K562 (cell line): ENCODE results near the gene TAF1A.
A peak's percentile ranks its signal among the peaks of the same experiment; 100 is the strongest.

Source experiments
- ATF6 ChIP-seq: sonication (generic); formaldehyde crosslinking; IDR thresholded peaks from 2 replicates; pipeline ENCODE4 v1.4.0; 2020; ENCODE audit warnings: mild to moderate bottlenecking, missing genetic modification reagents
- CTCF ChIP-seq, 3 experiments: IDR thresholded peaks in 2 of 3; conservative IDR thresholded peaks in 1 of 3; 2 replicates each; pipeline ENCODE4 v1.5.1; 2011 to 2012; ENCODE audit warnings: low read length in 3 of 3, mild to moderate bottlenecking in 3 of 3, control low read depth in 2 of 3, improper control_type of control experiment in 1 of 3, inconsistent platforms in 1 of 3, low read depth in 1 of 3, mixed read lengths in 1 of 3, moderate library complexity in 1 of 3; ENCODE audit not compliant: insufficient read depth in 2 of 3
- GTF3C2 ChIP-seq: IDR thresholded peaks from 3 replicates; pipeline ENCODE4 v1.6.1; 2011; ENCODE audit warnings: borderline replicate concordance, mild to moderate bottlenecking, moderate library complexity; ENCODE audit not compliant: insufficient read length; ENCODE audit errors: extremely low read depth
- KAT8 ChIP-seq: fragments of 450-650 bp; IDR thresholded peaks from 2 replicates; pipeline ENCODE4 v1.6.1; 2016; ENCODE audit warnings: low read depth, mild to moderate bottlenecking
- KLF1 ChIP-seq: fragments of 450-650 bp; IDR thresholded peaks from 2 replicates; pipeline ENCODE4 v1.6.1; 2016; ENCODE audit warnings: missing genetic modification characterization, missing compliant biosample characterization
- KLF16 ChIP-seq: IDR thresholded peaks from 2 replicates; pipeline ENCODE4 v1.6.1; 2016; ENCODE audit warnings: antibody characterized with exemption
- MLX ChIP-seq, 2 experiments: fragments of 450-650 bp in 1 of 2; sonication (generic) in 1 of 2; formaldehyde crosslinking; conservative IDR thresholded peaks; 2 replicates each; pipeline versions ENCODE4 v1.4.0 to v1.8.1; 2020 to 2022; ENCODE audit warnings: mild to moderate bottlenecking in 1 of 2, missing genetic modification reagents in 1 of 2
- MNT ChIP-seq, 2 experiments: fragments of 450-650 bp; conservative IDR thresholded peaks; 2 replicates each; pipeline ENCODE4 v1.6.1; 2017; ENCODE audit warnings: mild to moderate bottlenecking in 2 of 2, moderate library complexity in 2 of 2
- SMARCE1 ChIP-seq: fragments of 450-650 bp; IDR thresholded peaks from 2 replicates; pipeline ENCODE4 v1.7.1; 2016; ENCODE audit warnings: mild to moderate bottlenecking
- SPI1 ChIP-seq: IDR thresholded peaks from 2 replicates; pipeline ENCODE4 v1.6.1; 2011; ENCODE audit warnings: low read depth, low read length, control low read depth, borderline replicate concordance
- TCF7L2 ChIP-seq: fragments of 150-350 bp; IDR thresholded peaks from 2 replicates; pipeline ENCODE4 v1.6.1; 2016; ENCODE audit warnings: low read depth, mild to moderate bottlenecking, low read length, moderate library complexity
- ZNF274 ChIP-seq: IDR thresholded peaks from 2 replicates; pipeline ENCODE4 v1.6.1; 2011; ENCODE audit warnings: low read depth, mild to moderate bottlenecking, low read length, moderate library complexity, borderline replicate concordance

GRCh38 chr1:222618880-222619596 lies 29.3 kb upstream of the TAF1A start:
- no peak for TF ChIP-seq TCF7L2
- 0 out of 2 replicates have a peak, but pooled peaks have one; percentile 33 for TF ChIP-seq SPI1
- no peak for TF ChIP-seq ATF6 (CRISPR knock-in tag)
- TF ChIP-seq KLF1: no peak
- TF ChIP-seq KAT8: no peak
- no peak for TF ChIP-seq MLX (CRISPR knock-in tag; conservative IDR thresholded peaks at IDR 0.05)
- no peak for TF ChIP-seq MNT (conservative IDR thresholded peaks at IDR 0.05)
- no peak for TF ChIP-seq KLF16
- no peak for TF ChIP-seq CTCF (IDR thresholded peaks at IDR 0.05 in 2 of 3, conservative IDR thresholded peaks at IDR 0.05 in 1 of 3; ENCODE audit: insufficient read depth in 2 of 3, low read depth in 1 of 3, low read length in 3 of 3)
- no peak for TF ChIP-seq SMARCE1
- no peak for TF ChIP-seq GTF3C2
- TF ChIP-seq ZNF274: no peak
